ENCODE results near the gene ANAPC15.
"Not testable (repeated sequence)": the region's sequence is repeated elsewhere in the genome, so short reads cannot be mapped to it uniquely, and the experiment has no call there.

The ANAPC15 gene

DNA sequence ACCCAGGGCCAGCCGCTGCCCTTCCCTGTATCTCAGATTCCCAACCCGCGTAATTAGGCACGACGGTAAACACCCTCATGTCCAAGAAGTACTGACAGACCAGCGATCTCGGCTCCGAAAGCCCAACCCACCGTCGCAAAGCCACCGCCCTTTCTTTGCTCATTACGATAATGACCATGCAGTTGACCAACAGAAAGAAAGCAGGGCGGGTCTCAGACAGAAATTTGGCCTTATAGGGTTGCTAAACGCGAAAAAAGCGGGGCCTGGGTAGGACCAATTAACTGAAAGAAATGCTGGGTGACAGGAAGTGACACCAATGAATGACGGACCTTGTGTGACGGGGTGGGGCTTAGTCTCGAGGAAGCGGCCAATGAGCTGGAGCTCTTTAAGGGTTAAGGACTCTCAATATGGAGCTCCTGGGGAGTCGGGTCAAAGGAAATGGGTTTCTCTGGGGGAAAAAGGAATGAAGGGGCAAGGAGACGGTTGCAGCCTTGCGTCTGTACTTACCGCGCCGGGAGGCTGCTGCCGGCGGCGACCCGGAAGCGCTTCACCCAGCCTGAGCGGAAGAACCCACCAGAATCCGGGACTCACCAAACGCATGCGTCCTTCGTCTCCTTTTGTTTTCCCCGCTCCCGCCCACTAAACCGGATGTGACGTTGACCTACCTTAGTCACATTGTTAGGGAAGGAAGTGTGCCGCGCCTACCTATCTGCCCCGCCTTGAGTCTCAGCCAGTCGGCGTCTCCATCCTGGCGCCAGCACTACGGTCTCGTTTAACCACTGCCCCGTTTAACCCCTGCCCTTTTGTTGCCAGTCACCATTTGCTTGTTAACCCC is at the start of gene ANAPC15:
ANAPC15 (minus strand) TSS at position 553 of the 835 bp plus-strand sequence. CDS start 1,419 bp downstream, outside the sequence.
- DNase-seq, result peak; percentile 98

DNA sequence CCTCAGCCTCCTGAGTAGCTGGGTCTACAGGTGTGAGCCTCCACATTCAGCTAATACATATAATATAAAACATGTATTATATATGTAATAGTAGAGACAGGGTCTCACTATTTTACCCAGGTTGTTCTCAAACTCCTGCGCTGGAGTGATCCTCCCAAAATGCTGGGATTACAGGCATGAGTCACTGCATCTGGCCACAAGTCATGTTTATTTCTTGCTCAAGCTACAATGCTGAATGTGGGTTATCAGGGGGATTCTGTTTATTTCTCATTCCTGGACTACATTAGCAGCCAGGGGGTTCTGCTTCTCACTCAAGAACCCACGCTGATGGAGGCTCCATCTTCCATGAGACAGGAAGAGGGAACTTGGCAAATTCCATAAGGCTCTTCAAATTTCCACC is 47.8 kb upstream of the ANAPC15 start:
- no peak for DNase-seq

DNA sequence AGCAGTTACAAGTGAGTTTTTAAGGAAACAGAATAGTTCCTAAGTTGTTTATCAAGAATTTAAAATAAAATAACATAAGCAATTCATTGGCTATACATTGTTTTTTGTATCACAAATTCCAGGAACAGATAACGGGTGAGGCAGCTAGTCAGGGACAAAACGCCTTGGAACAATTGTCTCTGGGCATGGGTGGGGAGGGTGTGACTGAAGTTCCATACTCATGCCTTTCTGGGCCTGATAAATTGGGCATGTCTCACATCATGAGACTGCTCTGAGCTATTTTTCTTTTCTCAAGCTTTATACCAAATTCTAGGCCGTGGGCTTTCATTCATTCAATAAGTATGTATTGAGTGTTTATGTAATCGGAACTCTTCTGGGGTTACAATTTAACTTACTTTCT is 44.6 kb upstream of the ANAPC15 start:
- no peak for DNase-seq

DNA sequence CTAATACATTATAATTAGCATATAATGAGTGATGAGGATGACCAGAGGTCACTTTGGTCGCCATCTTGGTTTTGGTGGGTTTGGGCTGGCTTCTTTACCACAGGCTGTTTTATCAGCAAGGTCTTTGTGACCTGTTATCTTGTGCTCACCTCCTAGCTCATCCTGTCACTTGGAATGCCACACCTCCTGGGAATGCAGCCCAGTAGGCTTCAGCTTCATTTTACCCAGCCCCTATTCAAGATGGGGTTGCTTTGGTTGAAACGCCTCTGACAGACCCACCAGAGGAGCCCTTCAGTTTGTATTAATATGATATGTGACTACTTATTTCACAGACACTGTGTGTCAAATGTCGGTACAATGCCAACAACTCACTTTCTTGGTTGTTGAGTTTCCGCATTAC is 43.3 kb upstream of the ANAPC15 start:
- no peak for DNase-seq

DNA sequence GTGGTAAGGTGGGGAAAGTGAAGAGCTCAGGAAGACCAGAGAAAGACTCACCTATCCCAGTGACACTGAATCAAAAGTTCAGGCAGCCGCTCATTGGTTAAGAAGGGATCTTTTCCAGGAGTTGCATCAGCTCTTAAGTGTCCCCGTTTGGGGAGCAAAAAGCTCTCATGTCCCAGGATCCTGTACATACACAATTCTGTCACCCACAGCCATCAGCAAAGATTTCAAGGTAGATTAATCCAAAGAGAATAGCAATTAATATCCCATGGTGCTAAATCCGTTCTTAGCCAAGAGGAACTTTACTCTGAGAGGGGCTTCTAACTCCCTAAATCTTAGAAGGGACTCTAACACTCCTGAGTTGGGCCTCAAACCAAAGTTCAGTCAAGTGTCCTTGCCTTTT is 42.3 kb upstream of the ANAPC15 start:
- no peak for DNase-seq

DNA sequence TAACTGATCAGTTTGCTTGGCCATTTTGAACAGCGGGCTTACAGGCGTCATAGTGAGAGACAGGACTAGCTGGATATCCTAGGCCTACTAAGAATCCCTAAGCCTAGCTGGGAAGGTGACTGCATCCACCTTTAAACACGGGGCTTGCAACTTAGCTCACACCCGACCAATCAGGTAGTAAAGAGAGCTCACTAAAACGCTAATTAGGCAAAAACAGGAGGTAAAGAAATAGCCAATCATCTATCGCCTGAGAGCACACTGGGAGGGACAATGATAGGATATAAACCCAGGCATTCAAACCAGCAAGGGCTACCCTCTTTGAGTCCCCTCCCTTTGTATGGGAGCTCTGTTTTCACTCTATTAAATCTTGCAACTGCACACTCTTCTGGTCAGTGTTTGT is 41.4 kb upstream of the ANAPC15 start:
- DNase-seq, result not testable (repeated sequence)

DNA sequence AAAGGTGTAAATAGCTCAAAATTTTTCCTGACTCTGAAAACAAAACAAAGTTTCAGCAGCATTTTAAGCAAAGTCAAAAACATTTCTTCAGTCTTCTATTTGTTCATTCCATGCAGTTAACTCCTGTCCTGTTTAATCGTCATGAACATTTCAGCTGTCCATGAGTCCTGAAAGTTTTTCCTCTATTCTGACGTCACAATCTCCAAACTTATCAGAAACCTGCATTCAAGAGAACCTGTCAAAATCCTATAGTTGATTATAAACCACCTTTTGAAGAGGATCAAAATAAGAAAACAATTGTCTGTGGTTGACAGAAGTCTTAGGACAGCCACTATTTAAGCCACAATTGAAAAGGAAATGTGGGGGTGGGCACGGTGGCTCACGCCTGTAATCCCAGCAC is 38.4 kb upstream of the ANAPC15 start:
- DNase-seq, result no peak

DNA sequence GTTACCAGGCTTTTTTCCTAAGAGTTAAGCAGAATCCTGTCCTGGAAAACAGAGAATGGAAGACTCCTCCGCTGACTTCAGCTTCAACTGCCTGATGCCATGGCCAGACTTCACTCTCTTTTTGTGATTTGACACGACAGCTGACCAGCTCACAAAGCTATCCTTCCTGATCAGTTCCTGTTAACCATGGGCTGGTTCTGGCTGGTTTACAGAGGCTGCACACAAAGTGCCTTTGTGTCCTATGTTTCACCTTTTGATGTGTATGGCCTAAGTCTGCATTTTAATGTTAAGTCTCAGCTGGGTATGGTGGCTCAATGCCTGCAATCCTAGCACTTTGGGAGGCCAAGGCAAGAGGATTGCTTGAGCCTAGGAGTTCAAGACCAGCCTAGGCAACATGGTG is 34.1 kb upstream of the ANAPC15 start:
- DNase-seq, result no peak

DNA sequence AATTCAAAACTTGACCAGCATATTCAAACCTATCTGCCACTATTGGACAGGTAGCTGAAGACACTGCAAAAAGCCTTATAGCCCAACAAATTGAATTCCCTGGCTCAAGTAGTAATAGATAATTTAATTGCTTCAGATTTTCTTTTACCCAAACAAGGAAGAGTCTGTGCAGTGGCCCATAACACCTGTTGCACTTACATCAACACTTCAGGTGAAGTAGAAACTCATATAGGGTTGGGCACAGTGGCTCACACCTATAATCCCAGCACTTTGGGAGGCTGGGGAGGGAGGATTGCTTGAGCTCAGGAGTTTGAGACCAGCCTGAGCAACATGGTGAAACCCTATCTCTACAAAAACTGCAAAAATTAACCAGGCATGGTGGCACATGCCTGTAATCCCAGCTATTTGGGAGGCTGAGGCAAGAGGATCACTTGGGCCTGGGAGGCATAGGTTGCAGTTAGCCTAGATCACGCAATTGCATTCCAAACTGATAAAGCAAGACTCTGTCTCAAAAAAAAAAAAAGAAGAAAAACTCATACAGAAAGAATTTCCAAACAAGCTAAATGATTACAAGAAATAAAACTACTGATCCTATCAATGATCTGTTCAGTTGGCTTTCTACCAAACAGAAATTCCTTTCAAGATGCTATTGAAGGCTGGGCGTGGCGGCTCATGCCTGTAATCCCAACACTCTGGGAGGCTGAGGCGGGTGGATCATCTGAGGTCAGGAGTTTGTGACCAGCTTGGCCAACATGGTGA is 32.5 kb upstream of the ANAPC15 start:
- DNase-seq, result no peak

DNA sequence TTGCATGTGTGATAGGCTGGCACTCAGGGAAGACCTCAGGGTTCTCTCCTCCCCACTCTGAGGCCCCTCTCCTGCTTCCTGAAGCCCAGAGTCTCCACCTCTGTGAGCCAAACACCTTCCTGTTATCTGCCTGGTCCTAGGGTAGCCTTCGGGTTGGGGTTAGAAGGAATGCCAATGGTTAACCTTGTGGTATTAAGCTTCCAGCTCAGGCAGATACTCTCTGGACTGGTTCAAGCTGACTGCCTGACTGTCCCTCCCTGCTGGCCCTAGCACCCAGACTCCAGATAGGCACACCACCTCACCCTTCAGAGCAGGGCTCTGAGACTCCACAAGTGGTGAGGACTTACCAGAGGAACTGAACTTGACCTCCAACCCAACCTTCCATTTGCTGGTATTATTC is 30.0 kb upstream of the ANAPC15 start:
- DNase-seq, result not testable (repeated sequence)

DNA sequence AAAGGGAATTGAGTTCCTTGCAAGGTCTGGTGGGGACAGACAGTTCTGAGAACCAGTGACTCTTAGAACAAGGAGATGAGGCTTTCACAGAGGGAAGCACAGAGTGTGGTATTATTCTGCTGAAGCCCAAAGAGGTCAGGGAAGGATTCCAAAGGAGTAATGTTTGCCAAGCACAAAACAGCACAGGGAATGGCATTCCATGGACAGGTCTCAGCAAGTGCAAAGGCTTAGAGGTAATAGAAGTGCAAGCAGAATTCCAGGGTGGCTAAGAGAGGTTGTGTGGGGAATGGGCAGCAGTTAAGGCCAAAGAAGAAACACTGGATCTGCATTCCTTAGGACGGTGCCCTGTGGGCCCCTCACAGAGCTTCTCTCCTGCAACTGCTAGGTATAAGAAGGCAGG is 29.6 kb upstream of the ANAPC15 start:
- DNase-seq, result not testable (repeated sequence)

DNA sequence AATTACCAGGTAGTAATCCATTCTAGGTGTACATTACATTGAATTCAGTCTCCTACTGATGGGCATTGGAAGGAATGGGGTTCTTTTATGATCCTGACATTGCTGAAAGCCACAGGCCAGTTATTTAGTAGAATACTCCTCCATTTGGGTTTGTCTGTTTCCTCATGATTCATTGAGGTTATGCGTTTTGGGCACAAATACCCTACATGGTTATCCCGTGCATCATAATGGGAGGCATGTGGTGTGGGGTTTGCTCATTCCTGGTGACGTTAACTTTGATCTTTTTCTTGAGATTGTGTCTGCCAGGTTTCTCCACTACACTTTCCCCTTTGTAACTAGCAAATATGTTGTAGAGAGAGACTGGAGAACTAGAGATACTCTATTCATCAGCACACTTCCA is 28.6 kb upstream of the ANAPC15 start:
- DNase-seq, result no peak

DNA sequence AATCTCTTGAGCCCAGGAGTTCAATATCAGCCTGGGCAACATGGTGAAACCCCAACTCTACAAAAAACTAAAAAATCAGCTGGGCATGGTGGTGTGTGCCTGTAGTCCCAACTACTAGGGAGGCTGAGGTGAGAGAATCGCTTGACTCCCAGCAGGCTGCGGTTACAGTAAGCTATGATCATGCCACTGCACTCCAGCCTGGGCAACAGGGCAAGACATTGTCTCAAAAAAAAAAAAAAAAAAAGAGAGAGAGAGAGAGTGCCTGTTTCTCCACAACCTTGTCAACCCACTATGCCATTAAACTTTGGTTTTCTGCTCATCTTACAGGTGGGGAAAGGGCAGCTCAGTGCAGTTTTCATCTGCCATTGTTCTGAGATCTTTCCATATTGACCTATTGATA is 28.2 kb upstream of the ANAPC15 start:
- no peak for DNase-seq

DNA sequence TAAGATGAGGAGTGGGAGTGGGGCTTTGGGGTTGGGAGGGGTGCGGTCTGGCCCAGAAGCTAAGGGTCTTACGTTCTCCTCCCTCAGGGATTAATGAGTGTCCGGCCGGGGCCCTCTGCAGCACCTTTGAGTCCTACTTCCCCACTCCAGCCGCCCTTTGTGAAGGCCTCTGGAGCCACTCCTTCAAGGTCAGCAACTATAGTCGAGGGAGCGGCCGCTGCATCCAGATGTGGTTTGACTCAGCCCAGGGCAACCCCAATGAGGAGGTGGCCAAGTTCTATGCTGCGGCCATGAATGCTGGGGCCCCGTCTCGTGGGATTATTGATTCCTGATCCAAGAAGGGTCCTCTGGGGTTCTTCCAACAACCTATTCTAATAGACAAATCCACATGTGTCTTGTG is 27.0 kb upstream of the ANAPC15 start:
- no peak for DNase-seq

DNA sequence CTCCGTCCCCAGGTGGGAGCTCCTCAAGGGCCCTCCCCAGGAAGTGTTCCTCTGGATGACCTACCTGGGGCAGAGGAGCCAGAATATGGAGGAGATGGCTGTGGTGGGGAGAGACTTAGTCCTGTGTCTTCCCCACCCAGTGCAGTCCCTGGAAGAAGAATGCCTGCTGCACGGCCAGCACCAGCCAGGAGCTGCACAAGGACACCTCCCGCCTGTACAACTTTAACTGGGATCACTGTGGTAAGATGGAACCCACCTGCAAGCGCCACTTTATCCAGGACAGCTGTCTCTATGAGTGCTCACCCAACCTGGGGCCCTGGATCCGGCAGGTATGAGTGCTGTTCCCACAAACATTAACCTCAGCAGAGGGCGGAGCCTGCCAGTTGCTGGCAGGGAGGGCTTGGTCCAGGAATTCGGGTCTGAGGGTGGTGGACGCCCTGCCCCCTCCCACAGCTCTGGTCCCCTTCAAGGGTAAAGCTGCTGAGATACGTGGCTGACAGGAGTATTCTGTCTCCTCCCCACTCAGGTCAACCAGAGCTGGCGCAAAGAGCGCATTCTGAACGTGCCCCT is 26.4 kb upstream of the ANAPC15 start:
- no peak for DNase-seq

DNA sequence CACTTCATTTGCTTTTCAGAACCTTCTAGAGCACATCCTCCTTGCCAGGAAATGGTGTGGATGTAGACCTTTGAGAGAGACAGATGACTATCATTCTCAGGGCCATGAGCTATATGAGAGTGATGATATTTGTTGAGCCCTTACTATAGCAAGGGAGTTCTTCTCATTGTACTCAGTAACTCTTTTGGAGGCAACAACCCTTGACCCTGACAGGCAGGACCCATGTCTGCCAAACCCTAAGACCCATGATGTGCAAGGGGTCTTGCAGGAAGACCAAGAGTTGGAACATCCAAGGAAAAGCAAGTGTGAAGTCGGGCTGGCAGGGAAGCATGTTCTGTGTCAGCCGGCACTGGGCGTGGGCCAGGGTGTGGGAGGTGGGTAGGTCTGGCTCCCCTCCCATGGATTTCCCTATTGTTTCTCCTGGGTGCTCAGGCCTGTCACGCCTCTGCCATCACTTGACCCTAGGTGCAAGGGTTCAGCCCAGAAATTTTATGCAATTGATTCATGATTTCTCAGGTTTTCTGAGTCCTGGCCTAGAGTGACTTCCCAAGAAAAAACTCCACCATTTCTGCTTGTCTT is 24.3 kb upstream of the ANAPC15 start:
- no peak for DNase-seq

DNA sequence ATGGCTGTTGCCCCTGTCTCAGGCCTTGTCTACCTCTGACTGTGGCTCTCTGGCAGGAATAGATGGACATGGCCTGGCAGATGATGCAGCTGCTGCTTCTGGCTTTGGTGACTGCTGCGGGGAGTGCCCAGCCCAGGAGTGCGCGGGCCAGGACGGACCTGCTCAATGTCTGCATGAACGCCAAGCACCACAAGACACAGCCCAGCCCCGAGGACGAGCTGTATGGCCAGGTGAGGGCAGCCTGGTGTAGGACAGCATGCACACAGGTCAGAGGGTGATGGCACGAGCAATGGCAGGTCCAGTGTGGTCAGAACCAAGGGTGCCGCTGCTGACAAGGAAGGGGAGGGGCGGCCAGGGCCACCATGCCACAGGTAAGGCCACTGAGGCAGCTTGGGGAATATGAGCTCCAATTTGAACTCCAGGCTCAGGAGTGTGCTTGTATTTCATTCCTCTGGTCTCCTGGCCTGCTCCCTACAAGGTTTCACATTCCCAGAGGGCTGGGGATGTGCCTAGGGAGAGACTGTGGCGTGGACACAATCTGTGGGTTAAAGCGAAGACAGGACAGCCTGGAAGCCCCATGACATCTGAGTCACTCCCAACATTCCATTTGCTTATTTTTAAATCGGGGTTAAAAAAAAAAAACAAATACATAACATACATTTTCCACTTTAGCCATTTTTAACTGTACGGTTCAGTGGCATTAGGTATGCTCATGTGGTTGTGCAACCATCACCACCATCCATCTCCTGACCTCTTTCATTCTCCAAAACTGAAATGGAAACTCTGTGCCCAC is 23.6 kb upstream of the ANAPC15 start:
- no peak for DNase-seq

DNA sequence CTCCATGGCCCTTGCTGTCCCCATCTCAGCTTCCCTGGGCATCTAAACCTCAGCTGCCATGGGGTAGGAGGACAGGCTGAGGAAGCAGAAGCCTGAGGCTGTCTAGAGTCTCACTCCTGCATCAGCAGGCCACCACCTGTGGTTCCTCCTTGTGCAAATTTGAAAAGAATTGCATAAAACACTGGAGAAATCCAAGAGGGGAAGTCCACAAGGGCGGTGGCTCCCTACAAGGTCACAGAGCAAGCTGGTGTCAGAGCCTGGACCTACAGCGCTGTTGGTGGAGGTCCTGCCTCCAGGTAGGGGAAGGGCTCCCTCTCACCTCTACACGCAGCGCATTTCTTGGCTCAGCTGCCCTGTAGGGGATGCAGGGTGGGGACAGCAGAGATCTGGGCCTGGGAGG is 23.0 kb upstream of the ANAPC15 start, which contains the start of gene FOLR3:
FOLR3 (plus strand) TSS at position 253 of the 400 bp plus-strand sequence. CDS start 228 bp downstream, outside the sequence.
- not testable (repeated sequence) for DNase-seq

DNA sequence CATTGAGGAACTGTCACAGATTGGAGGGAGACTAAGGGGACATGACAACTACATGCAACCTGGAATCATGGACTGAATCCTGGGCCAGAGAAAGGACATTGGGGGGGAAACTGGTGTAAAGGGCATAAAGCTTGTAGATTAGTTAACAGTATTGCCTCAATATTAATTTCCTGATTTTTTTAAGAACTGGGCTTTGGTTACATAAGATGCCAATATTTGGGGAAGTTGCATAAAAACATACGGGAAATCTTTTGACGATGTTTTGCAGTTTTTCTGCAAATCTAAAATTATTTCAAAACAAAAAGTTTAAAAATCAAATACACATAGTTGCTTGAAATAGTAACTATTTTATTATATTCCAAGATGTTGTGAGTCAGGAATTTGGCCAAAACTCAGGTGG is 20.2 kb upstream of the ANAPC15 start:
- no peak for DNase-seq

DNA sequence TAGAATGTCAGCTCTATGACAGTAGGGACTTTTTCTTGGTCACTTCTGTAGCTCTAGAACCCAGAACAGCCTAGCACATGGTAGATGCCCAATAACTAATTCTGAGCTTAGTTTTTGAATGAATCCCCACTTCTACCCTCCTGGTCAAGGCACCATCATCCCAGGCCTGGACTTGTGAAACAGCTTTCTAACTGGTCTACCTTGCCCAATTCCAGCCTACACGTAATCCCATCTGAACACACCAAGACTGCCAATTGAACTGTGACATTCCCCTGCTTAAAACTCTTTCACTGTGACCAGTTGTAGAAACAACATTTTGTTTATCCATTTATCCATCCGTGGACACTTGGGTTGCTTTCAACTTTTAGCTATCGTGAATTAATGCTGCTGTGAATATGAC is 16.9 kb upstream of the ANAPC15 start:
- no peak for DNase-seq

DNA sequence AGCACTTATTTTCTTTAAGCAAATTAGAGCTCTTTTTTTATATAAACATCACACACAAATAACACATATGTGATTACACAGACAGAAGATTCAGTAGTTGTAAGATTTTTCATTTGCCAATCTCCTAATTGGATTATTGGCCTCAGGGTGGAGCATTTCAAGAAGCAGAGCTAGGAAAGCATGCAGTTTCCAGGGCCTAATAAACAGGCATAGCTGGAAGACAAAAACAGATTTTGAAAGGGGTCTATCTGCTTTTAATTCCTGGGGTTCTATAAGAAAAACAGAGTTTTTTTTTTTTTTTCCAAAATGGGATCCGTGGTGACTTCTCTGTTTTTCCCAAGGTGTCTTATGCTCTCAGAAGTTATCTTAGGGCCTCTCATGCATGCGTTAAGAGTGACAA is 15.4 kb upstream of the ANAPC15 start:
- no peak for DNase-seq

DNA sequence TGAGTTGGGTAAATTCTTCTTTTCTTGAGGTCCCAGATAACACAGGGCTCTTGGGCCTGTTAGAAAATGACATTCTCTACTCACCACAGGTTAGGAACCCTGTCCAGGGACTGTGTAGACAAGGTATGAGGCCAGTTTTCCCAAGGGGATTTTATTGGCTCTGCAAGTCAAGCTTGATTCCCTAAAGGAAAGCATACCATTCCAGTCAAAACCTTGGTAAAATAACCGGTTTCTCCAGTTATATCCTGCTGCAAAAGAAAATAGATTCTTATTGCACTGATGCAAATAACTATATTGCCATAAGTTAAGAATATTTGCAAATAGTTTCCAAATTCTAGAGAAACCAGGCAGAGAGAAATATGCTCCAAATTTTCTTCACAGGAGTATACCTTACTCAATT is 13.5 kb upstream of the ANAPC15 start:
- no peak for DNase-seq

DNA sequence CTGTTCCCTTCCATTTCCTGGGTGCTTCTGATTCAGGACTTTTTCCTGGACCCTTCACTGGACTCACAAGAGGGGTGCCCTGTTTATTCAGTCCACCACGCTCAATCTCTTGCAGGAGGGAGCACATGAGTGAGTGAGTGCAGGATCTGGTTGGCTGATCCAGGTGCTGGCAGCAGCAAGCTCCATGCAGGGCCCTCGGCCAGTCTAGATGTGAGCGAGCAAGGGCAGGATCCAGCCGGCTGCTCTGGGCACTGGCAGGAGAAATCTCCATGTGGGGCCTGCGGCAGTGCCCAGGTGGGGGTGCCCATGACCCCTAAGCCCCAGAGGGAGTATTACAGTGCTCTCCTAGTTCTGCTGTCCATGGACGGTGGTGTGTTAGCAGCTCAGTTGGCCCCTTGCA is 11.6 kb upstream of the ANAPC15 start:
- no peak for DNase-seq

Data from midbrain (tissue), 1 donor.